Common myeloid progenitor, CD34-positive (primary cell): ENCODE measurements around the gene C10orf67.

Experiments
- CTCF ChIA-PET: fragments of 350-600 bp; sonication (Branson Sonifier 250); formaldehyde crosslinking; loops from one replicate; lab custom pipeline; 2021; ENCODE audit warnings: antibody characterized with exemption; lab: Charles Lee
- POLR2A ChIA-PET: fragments of 350-600 bp; sonication (Branson Sonifier 250); formaldehyde crosslinking; loops from one replicate; lab custom pipeline; 2021; ENCODE audit warnings: antibody characterized with exemption; lab: Charles Lee
- DNase-seq, 3 donors: peaks; one replicate each; pipeline versions ENCODE4 v3.0.0 to v3.0.0-alpha.2; 2013
- H3K27ac ChIP-seq, 2 experiments: 1 replicate in 1 of 2; 2 replicates in 1 of 2; pipeline ENCODE4 v1.7.0; 2013; ENCODE audit warnings: inconsistent platforms in 2 of 2, low read length in 2 of 2, mild to moderate bottlenecking in 2 of 2, low read depth in 1 of 2, moderate library complexity in 1 of 2; ENCODE audit not compliant: severe bottlenecking in 2 of 2, insufficient read depth in 1 of 2, poor library complexity in 1 of 2
- H3K27me3 ChIP-seq, 5 experiments: replicated peaks in 2 of 5; 1 replicate in 3 of 5; 2 replicates in 2 of 5; pipeline versions ENCODE4 v1.6.1 to v1.7.0; 2013; ENCODE audit warnings: low read length in 4 of 5, mild to moderate bottlenecking in 2 of 5, moderate library complexity in 2 of 5, inconsistent platforms in 1 of 5; ENCODE audit not compliant: insufficient read depth in 5 of 5, control insufficient read depth in 4 of 5
- H3K36me3 ChIP-seq, 4 experiments: 1 replicate in 2 of 4; 2 replicates in 2 of 4; pipeline versions ENCODE4 v1.6.1 to v1.7.0; 2013; ENCODE audit warnings: low read length in 3 of 4, control low read depth in 1 of 4, mild to moderate bottlenecking in 1 of 4; ENCODE audit not compliant: control insufficient read depth in 4 of 4, insufficient read depth in 4 of 4
- H3K4me1 ChIP-seq, 4 experiments: 1 replicate in 3 of 4; 2 replicates in 1 of 4; pipeline versions ENCODE4 v1.6.1 to v1.7.1; 2013; ENCODE audit warnings: low read length in 3 of 4, mild to moderate bottlenecking in 3 of 4, control low read depth in 1 of 4, inconsistent platforms in 1 of 4, moderate library complexity in 1 of 4; ENCODE audit not compliant: control insufficient read depth in 4 of 4, insufficient read depth in 4 of 4; ENCODE audit errors: control extremely low read depth in 1 of 4
- H3K4me3 ChIP-seq, 7 experiments: 1 replicate in 4 of 7; 2 replicates in 3 of 7; pipeline versions ENCODE4 v1.5.1 to v1.7.0; 2013; ENCODE audit warnings: mild to moderate bottlenecking in 7 of 7, low read length in 6 of 7, moderate library complexity in 6 of 7, inconsistent platforms in 2 of 7, low read depth in 2 of 7, control low read depth in 1 of 7; ENCODE audit not compliant: insufficient read depth in 4 of 7, control insufficient read depth in 1 of 7; ENCODE audit errors: extremely low read depth in 1 of 7
- H3K9me3 ChIP-seq, 5 experiments: 1 replicate in 4 of 5; 2 replicates in 1 of 5; pipeline versions ENCODE4 v1.6.1 to v1.7.1; 2013; ENCODE audit warnings: low read length in 4 of 5, mild to moderate bottlenecking in 2 of 5, inconsistent platforms in 1 of 5, low read depth in 1 of 5, moderate library complexity in 1 of 5; ENCODE audit not compliant: control insufficient read depth in 4 of 5, insufficient read depth in 2 of 5; ENCODE audit errors: control extremely low read depth in 1 of 5
- WGBS: methylation state at CpG from one replicate; pipeline ENCODE4 v1.1.5; 2013; ENCODE audit not compliant: insufficient coverage; 5-methylcytosine and 5-hydroxymethylcytosine counted together

C10orf67 gene

GRCh38 chr10:23383637-23384036, 39.0 kb upstream of the C10orf67 start:
- POLR2A ChIA-PET, result no interaction called here
- Histone ChIP-seq H3K36me3 (no peaks in the 10 kb centered on the region), H3K4me1 (no peaks in the 10 kb centered on the region), H3K27ac (no peak overlapping the region), H3K27me3 (peaks cover 0 to 2% (median 0%) of the 10 kb centered on the region in 5 experiments), H3K4me3 (no peak overlapping the region), H3K9me3 (peaks cover 0 to 2% (median 0%) of the 10 kb centered on the region in 5 experiments)
- 100% methylated on average over 1 of the region's 2 CpGs for WGBS
- DNase-seq, result no peak
- CTCF ChIA-PET, result no interaction called here

DNA sequence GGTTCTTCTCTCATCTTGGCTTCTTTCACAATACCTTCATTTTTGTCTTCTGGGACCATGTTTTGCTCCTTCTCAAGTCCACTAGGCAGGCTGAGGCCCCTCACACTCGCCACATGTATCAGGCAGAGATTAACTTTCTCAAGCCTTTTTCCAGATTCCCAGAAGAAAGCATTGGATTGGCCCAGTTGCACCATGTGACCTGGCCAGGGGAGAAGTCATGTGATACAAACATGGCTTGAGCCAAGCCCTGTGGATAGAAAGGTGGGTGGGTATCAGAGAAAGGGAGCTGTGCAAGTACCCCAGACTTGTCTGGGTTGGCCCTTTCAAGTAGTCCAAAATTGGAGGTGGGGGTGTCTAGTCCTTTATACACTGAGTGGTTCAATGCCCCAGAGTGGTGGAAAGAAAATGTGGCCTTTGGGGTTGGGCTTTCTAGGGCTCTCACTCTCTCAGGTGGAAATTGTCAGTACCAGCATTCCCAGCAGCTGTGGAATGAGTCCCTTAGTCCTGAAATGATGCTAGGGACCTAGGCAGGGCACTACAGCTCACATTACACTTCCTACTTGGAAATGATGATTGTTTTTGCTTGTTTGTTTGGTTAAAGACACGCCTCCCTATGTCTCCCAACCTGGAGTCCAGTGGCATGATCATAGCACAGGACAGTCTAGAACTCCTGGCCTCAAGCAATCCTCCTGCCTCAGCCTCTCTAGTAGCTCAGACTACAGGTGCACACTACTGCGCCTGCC, 36.9 kb upstream of the C10orf67 start:
- no peaks in the 10 kb centered on the region for H3K36me3 ChIP-seq
- no peak overlapping the region for H3K27ac ChIP-seq
- ChIA-PET POLR2A (no interaction called here), CTCF (no interaction called here)
- WGBS, result 100% methylated on average over 2 of the region's 3 CpGs
- H3K9me3 ChIP-seq, result peaks cover 0 to 2% (median 0%) of the 10 kb centered on the region in 5 experiments
- H3K4me1 ChIP-seq, result no peaks in the 10 kb centered on the region
- H3K4me3 ChIP-seq, result no peak overlapping the region
- peaks cover 0 to 2% (median 0%) of the 10 kb centered on the region in 5 experiments for H3K27me3 ChIP-seq
- DNase-seq, result no peak

GRCh38 chr10:23379686-23380085, 35.1 kb upstream of the C10orf67 start:
- POLR2A ChIA-PET, result no interaction called here
- peaks cover 0 to 2% (median 0%) of the 10 kb centered on the region in 5 experiments for H3K9me3 ChIP-seq
- H3K4me1 ChIP-seq, result no peaks in the 10 kb centered on the region
- H3K4me3 ChIP-seq, result no peak overlapping the region
- CTCF ChIA-PET, result no interaction called here
- no peaks in the 10 kb centered on the region for H3K36me3 ChIP-seq
- no peak overlapping the region for H3K27ac ChIP-seq
- H3K27me3 ChIP-seq, result peaks cover 0 to 5% (median 0%) of the 10 kb centered on the region in 5 experiments
- no CpG with 5 or more reads among the region's 3 CpGs for WGBS
- DNase-seq, result no peak

- POLR2A ChIA-PET, result no interaction called here
- 92% methylated on average over 3 of the region's 3 CpGs for WGBS
- CTCF ChIA-PET, result no interaction called here
Observed at GRCh38 chr10:23376229-23376655, 31.6 kb upstream of the C10orf67 start.

GRCh38 chr10:23375366-23375765, 30.8 kb upstream of the C10orf67 start:
- ChIA-PET CTCF (no interaction called here), POLR2A (no interaction called here)
- H3K36me3 ChIP-seq, result no peaks in the 10 kb centered on the region
- 100% methylated on average over 1 of the region's 4 CpGs for WGBS
- H3K4me1 ChIP-seq, result no peaks in the 10 kb centered on the region
- H3K27ac ChIP-seq, result no peak overlapping the region
- H3K27me3 ChIP-seq, result peaks cover 3 to 14% (median 10%) of the 10 kb centered on the region in 5 experiments
- no peak overlapping the region for H3K4me3 ChIP-seq
- no peak for DNase-seq
- peaks cover 0 to 5% (median 2%) of the 10 kb centered on the region in 5 experiments for H3K9me3 ChIP-seq

More at GRCh38 chr10:23376229-23376655, 31.6 kb upstream of the C10orf67 start:
- H3K4me3 ChIP-seq, result no peak overlapping the region
- peaks cover 0 to 5% (median 2%) of the 10 kb centered on the region in 5 experiments for H3K9me3 ChIP-seq
- peaks cover 3 to 11% (median 8%) of the 10 kb centered on the region in 5 experiments for H3K27me3 ChIP-seq
- no peaks in the 10 kb centered on the region for H3K4me1 ChIP-seq
- H3K27ac ChIP-seq, result no peak overlapping the region
- DNase-seq, result no peak
- no peaks in the 10 kb centered on the region for H3K36me3 ChIP-seq

GRCh38 chr10:23373156-23373555, 28.6 kb upstream of the C10orf67 start:
- 100% methylated on average over 1 of the region's 1 CpG for WGBS
- no peak overlapping the region for H3K27ac ChIP-seq
- H3K4me3 ChIP-seq, result no peak overlapping the region
- H3K27me3 ChIP-seq, result peaks cover 3 to 18% (median 14%) of the 10 kb centered on the region in 5 experiments
- CTCF ChIA-PET, result no interaction called here
- no peak for DNase-seq
- peaks cover 0 to 5% (median 0%) of the 10 kb centered on the region in 5 experiments for H3K9me3 ChIP-seq
- POLR2A ChIA-PET, result no interaction called here
- no peaks in the 10 kb centered on the region for H3K36me3 ChIP-seq
- peaks cover 6 to 14% (median 9%) of the 10 kb centered on the region in 4 experiments for H3K4me1 ChIP-seq

DNA sequence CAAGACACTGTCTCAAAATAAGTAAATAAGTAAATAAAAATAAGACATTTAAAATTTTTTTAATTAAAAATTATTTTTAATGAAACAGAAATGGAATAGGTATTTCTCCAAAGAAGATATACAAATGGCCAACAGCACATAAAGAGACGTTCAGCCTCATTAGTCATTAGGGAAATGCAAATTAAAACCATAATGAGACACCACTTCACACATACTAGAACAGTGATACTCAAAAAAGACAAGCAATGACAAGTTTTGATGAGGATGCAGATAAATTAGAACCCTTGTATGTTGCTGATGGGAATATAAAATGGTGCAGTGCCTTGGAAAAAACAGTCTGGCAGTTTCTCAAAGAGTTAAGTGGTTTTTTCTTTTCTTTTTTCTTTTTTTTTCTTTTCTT, 26.5 kb upstream of the C10orf67 start:
- Histone ChIP-seq H3K27ac (no peak overlapping the region), H3K9me3 (peaks cover 0 to 5% (median 0%) of the 10 kb centered on the region in 5 experiments), H3K36me3 (no peaks in the 10 kb centered on the region), H3K4me1 (peaks cover 9 to 18% (median 12%) of the 10 kb centered on the region in 4 experiments), H3K27me3 (peaks cover 3 to 18% (median 14%) of the 10 kb centered on the region in 5 experiments), H3K4me3 (no peak overlapping the region)
- WGBS, result no CpG with 5 or more reads among the region's 1 CpG
- no peak for DNase-seq
- CTCF ChIA-PET, result no interaction called here
- POLR2A ChIA-PET, result no interaction called here
